Measurements from ENCODE around the gene LRRC38.

DNA sequence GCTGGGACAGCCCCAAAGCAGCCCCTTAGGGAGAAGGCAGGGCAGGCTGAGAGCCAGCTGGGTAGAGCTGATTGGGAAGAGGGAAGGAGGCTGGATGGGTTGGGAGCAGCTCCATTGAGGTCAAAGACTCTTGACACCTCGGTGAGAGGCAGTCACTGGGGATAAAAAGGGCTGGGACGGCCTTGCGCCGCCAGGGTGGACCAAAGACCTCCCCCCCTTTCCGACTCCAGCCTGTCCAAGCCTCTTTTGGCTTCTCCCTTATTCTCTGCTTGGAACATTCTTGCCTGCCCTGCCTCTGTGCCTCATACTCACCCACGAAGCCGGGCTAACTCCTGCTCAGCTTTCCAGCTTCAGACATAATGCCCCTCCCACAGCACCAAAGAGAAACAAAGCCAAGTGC, 51.1 kb downstream of the LRRC38 start:
- no peak for TF ChIP-seq POLR2A (IDR thresholded peaks at IDR 0.05)
- TF ChIP-seq, protein P1, sequence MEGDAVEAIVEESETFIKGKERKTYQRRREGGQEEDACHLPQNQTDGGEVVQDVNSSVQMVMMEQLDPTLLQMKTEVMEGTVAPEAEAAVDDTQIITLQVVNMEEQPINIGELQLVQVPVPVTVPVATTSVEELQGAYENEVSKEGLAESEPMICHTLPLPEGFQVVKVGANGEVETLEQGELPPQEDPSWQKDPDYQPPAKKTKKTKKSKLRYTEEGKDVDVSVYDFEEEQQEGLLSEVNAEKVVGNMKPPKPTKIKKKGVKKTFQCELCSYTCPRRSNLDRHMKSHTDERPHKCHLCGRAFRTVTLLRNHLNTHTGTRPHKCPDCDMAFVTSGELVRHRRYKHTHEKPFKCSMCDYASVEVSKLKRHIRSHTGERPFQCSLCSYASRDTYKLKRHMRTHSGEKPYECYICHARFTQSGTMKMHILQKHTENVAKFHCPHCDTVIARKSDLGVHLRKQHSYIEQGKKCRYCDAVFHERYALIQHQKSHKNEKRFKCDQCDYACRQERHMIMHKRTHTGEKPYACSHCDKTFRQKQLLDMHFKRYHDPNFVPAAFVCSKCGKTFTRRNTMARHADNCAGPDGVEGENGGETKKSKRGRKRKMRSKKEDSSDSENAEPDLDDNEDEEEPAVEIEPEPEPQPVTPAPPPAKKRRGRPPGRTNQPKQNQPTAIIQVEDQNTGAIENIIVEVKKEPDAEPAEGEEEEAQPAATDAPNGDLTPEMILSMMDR (IDR thresholded peaks at IDR 0.05): no peak
- no peak for TF ChIP-seq POLR2AphosphoS5 (IDR thresholded peaks at IDR 0.05)
- TF ChIP-seq EP300 (IDR thresholded peaks at IDR 0.05): no peak
